PC-9 (cell line): ENCODE data around the gene CACNA2D4.

Experiments used
- CTCF ChIP-seq: fragments of 200-600 bp; sonication (generic); conservative IDR thresholded peaks from 2 replicates; pipeline ENCODE4 v1.6.1; 2017; ENCODE audit warnings: mixed run types, antibody characterized with exemption, mild to moderate bottlenecking, moderate library complexity
- EZH2 ChIP-seq: fragments of 200-600 bp; sonication (generic); IDR thresholded peaks from 2 replicates; pipeline ENCODE4 v1.8.0; 2017; ENCODE audit warnings: antibody characterized with exemption, low read depth

- TF ChIP-seq CTCF: no peak
- TF ChIP-seq EZH2: no peak
These were observed 121.9 kb downstream of the CACNA2D4 start for GRCh38 chr12:1796515-1797010.
